A673 (cell line): ENCODE results near the gene WNK2.
"Not testable (repeated sequence)": the region's sequence is repeated elsewhere in the genome, so short reads cannot be mapped to it uniquely, and the experiment has no call there.

Experiments
- CTCF ChIP-seq: fragments of 300-800, 200-600 bp; sonication (generic); conservative IDR thresholded peaks from 2 replicates; pipeline ENCODE4 v1.5.1; 2017; ENCODE audit warnings: low read depth, mild to moderate bottlenecking, antibody characterized with exemption, low read length, moderate library complexity, mixed read lengths
- EZH2 ChIP-seq: fragments of 200-600 bp; sonication (generic); IDR thresholded peaks from 2 replicates; pipeline ENCODE4 v1.6.1; 2017; ENCODE audit warnings: borderline replicate concordance, low read depth, mild to moderate bottlenecking, mixed read lengths, antibody characterized with exemption, low read length; ENCODE audit not compliant: poor library complexity, severe bottlenecking

DNA sequence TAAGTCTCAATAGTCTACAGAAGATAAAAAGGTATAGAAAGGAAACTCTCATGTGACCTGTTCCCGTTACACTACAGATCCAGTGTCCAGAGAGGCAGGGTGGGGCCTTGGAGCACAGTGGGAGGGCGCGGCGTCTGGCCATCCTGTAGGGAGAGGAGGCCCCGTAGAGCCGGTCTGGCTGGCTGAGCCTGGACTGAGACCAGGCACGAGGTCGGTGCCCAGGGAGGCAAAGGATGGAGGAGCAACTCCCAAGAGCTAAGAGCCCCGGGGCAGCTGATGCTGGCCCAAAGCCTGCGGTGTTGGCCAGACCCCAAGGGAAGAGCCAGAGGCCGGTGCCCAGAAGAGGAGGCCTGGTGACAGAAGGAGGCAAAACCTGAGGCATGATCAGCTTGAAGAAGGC lies 158.5 kb downstream of the WNK2 start:
- not testable (repeated sequence) for TF ChIP-seq CTCF, EZH2
